ENCODE results near the gene GGTLC1. TPM values are rescaled to one million over a fixed set of nuclear protein-coding genes. Genes with fewer than 3 reads are reported as not detected.

GGTLC1 gene
- total and polyA plus RNA-seq, 10 of the 15 experiments (the other 5 are each of a cell fraction or from before 2014, with no cell fraction given): not detected

GRCh38 chr20:24017458-24017755, 28.8 kb upstream of the GGTLC1 start:
- intact Hi-C loops (cut with micrococcal nuclease; ENCODE audit: unreplicated experiment): no loop called here
- no peaks in the 10 kb centered on the region for H3K36me3 ChIP-seq (ENCODE audit: control insufficient read depth in 2 of 2, insufficient read depth in 2 of 2, low read length in 1 of 2)

More at GRCh38 chr20:24017458-24017755, 28.8 kb upstream of the GGTLC1 start:
- H2AFZ ChIP-seq (ENCODE audit: control insufficient read depth, low read depth, low read length): no peak overlapping the region
- H3K4me2 ChIP-seq (ENCODE audit: control insufficient read depth, insufficient read depth): no peak overlapping the region
- H3K9ac ChIP-seq (ENCODE audit: control insufficient read depth, insufficient read depth, low read length): no peak overlapping the region
- SMC1A ChIA-PET (ENCODE audit: uncharacterized antibody, unreplicated experiment): no interaction called here
- DNase-seq (ENCODE audit: low read depth, low spot score) (no peak), FAIRE-seq (no peak), ATAC-seq (no peak)
- H3K79me2 ChIP-seq (ENCODE audit: control insufficient read depth, insufficient read depth, low read length): no peaks in the 10 kb centered on the region
- in situ Hi-C loops (cut with MboI): no loop called here
- RAD21 ChIA-PET (ENCODE audit: unreplicated experiment): no interaction called here
- no peak overlapping the region for H3K27ac ChIP-seq (ENCODE audit: control insufficient read depth, insufficient read depth)
- H3K27me3 ChIP-seq (replicated peaks in 1 of 2; ENCODE audit: control insufficient read depth in 2 of 2, insufficient read depth in 2 of 2, low read length in 1 of 2): no peaks in the 10 kb centered on the region; a peak in 1 of 4 replicates
- H4K20me1 ChIP-seq (ENCODE audit: control insufficient read depth, insufficient read depth): no peaks in the 10 kb centered on the region
- CTCF ChIA-PET: no interaction called here
- no TSS peak for BruUV-seq (replicated peaks)
- H3K4me1 ChIP-seq (ENCODE audit: control insufficient read depth, insufficient read depth, low read length): no peaks in the 10 kb centered on the region
- TF ChIP-seq NR2C2 (IDR thresholded peaks at IDR 0.05; ENCODE audit: borderline replicate concordance, control insufficient read depth, insufficient read length, low read depth): no peak
- TF ChIP-seq IRF5 (IDR thresholded peaks at IDR 0.05; ENCODE audit: borderline replicate concordance): no peak
- no peak for TF ChIP-seq RELA (IDR thresholded peaks at IDR 0.05; ENCODE audit: borderline replicate concordance, partially characterized antibody)
- TF ChIP-seq SMAD1 (IDR thresholded peaks at IDR 0.05; ENCODE audit: low read depth, partially characterized antibody): no peak
- no peak for TF ChIP-seq ZNF274 (IDR thresholded peaks at IDR 0.05; ENCODE audit: insufficient read depth, insufficient read length)
- TF ChIP-seq BMI1 (IDR thresholded peaks at IDR 0.05; ENCODE audit: borderline replicate concordance): no peak
- TF ChIP-seq CBX5 (IDR thresholded peaks at IDR 0.05; ENCODE audit: low read depth): no peak
- no peak for TF ChIP-seq MEF2B (IDR thresholded peaks at IDR 0.05; ENCODE audit: partially characterized antibody, poor library complexity, severe bottlenecking)
- no peak for TF ChIP-seq POLR2A (IDR thresholded peaks at IDR 0.05; ENCODE audit: low read depth, low read length)
- no peak for TF ChIP-seq NFYA (IDR thresholded peaks at IDR 0.05; ENCODE audit: borderline replicate concordance, low read depth, low read length)
- no peak for TF ChIP-seq HDGF (IDR thresholded peaks at IDR 0.05)
- TF ChIP-seq CREM (IDR thresholded peaks at IDR 0.05; ENCODE audit: low read depth): no peak
- TF ChIP-seq CHD2 (IDR thresholded peaks at IDR 0.05; ENCODE audit: borderline replicate concordance, low read depth, low read length): no peak
- TF ChIP-seq SRF (IDR thresholded peaks at IDR 0.05; ENCODE audit: low read depth in 2 of 2, low read length in 2 of 2): no peak
- TF ChIP-seq NKRF (conservative IDR thresholded peaks at IDR 0.05): no peak
- TF ChIP-seq SMARCA5 (IDR thresholded peaks at IDR 0.05): no peak
- 11% methylated on average over 3 of the region's 3 CpGs for WGBS (ENCODE audit: insufficient coverage, insufficient replicate concordance, low lambda C conversion rate, missing lambda C conversion rate)
- H3K4me3 ChIP-seq: no peak overlapping the region
- H3K9me3 ChIP-seq (replicated peaks; ENCODE audit: control insufficient read depth, insufficient read depth, low read length): no peaks in the 10 kb centered on the region
- POLR2A ChIA-PET: no interaction called here

Measured in GM12878 (cell line).